HL-60/S4 treated with phorbol 12-myristate 13-acetate at 8.2 ng/mL for 4 days and 3 days (cell line): Measurements from ENCODE around the gene PARP15.

Experiments used
- in situ Hi-C: fragments of 300-500 bp; cut with MboI; formaldehyde crosslinking; loops from 2 replicates; pipeline ENCODE4 v1.15.0; 2022; ENCODE audit warnings: low sequenced_read_pairs

PARP15 gene

GRCh38 chr3:122577409-122578031, at the start of gene PARP15:
Gene PARP15, plus strand, starts transcription at chr3:122577650. Its CDS starts 18 bp downstream, at chr3:122577668.
- in situ Hi-C loops = no loop called here

GRCh38 chr3:122530164-122530563, 47.3 kb upstream of the PARP15 start:
- in situ Hi-C loops = no loop called here

- in situ Hi-C loops = no loop called here
Observed at GRCh38 chr3:122533480-122533879, 44.0 kb upstream of the PARP15 start.

GRCh38 chr3:122533931-122534334, 43.5 kb upstream of the PARP15 start:
- in situ Hi-C loops = no loop called here

DNA sequence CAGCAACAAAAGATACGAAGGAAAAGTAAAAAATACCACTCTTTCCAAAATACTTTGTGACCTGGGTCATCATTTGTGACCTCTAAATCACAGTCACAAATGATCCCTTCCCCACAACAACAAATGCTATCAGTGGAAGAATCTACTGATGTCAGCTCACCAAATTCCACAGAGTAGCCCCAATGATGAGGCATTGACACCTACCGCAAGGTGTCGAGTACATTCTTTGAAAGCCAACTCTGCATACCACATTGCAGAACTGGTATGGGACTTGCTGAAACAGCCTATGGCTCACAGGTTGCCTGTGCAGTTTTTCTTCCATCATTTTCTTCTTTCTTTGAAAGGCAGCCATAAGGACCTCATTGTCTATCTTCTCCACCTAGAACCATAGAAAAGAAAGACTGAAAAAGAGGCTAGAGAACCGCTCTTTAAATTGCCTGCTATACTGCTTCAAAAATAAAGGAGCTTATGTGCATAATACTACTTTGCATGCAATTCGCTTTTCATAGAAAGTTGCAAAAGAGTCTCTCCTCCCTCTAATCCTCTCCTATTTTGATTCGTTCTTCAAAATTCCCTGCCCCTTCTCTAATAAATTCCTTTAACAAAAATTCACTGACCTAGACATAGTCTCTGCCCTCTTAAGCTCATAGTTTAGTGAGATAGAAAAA, 41.4 kb upstream of the PARP15 start:
- in situ Hi-C loops = no loop called here

DNA sequence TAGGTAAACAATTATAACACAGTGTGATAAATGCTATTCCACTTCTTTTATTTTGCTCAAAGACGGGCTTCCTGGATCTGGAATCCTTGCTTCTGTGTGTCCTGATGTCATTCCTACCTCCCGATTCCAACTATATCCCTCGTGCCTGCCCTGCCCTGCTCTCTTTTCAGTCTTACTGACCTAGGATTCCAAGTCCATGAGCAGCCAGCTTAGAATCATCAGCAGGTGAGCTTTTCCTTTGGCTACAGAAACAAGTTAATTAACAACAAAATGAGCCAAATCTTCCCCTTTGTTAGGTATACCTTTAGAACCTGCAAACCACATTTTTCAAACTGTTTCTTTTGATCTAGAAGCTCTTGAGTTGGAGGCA, 40.8 kb upstream of the PARP15 start:
- in situ Hi-C loops = no loop called here

DNA sequence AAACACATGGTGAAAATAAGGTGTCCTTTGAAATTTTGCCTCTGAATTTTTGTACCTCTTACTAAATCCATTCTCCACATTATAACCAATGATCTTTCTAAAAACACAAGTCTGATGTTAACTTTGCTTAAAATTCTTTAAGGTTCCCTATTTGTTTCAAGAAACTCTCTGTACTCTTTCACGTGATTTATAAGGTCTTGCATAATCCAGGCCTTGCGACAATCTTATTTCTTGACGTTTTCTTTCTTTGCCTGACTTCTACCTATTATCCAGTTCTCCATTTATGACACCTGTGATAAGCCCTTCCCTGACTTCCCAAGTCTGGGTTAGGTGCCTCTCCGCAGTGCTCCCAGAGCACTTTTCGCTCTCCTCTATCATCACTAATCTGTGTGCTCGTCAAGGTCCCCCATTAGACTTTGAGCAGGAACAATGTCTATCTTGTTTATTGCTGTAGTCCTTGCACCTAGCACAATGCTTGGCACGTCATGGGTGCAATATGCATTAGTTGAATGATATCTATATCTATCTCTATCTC, 38.4 kb upstream of the PARP15 start:
- in situ Hi-C loops = no loop called here

- in situ Hi-C loops = no loop called here
Observed at GRCh38 chr3:122546151-122546550, 31.3 kb upstream of the PARP15 start.

DNA sequence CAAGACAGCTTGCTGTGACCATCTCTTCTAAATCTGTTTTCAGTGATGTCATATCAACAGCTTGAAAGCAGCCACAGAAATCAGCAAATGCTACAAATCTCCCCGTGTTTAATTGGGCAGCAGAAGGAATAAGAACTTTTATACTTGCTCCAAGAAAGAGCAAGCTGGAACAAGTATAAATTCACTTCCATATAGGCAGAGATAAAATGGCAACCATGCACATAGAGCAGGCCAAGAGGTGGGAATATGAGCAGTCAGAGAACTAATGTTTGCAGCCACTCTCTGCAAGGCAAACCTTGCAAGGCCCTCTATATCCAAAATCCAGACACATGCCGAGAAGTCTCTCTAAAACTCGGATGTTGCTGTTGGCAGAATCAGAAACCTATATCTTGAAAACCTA, 29.4 kb upstream of the PARP15 start:
- in situ Hi-C loops = no loop called here

DNA sequence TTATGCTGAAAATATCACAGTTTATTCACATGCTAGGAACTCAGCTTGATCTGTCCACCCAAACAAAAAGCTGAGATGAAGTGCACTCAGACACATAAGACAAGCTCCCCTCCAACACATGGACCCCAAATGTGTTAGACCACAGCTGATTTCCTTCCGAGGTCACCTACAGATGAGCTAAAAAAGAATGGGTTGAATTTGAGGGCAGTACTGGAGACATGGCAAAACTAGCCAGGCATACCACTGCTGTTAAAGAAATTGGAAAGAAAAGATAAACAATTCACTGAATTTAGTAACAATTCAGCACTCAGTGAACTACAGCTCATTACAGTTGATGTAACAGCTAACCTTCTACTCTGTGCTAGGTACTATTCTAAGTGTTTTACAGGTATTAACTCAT, 28.8 kb upstream of the PARP15 start:
- in situ Hi-C loops = no loop called here

GRCh38 chr3:122553171-122553570, 24.3 kb upstream of the PARP15 start:
- in situ Hi-C loops = no loop called here

DNA sequence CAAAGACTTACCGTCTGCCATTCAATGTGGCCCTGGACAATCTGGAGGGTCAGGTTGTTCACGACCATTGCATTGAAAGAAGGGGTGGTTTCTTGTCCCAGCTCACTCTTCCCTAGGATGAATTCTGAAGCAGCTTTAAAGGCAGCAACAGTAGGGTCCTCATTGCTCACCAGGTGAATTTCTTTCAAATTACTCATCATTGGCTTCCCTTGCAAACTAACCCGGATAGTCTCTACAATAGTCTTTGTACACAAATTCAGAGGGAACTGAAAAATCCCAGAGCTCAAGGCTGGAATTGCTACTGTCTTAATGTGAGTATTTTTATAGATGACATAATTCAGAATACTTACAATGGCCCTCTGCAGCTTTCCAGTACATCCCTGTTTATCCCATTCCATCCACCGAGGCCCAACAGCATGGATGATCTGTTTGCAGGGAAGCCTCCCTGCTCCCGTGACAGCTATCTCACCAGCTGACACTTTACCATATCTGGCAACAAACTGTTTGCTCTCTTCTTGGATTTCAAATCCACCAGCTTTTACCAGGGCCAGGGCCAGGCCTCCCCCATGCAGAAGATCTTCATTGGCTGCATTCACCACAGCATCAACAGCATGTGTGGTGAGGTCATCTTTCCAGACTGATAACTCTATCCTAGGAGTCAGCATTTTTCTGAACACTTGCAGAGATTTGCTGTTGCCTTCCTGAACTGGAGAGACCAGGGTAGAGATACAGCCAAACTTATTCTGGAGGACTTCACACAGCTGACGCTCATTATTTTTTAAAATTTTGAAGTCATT, 22.0 kb upstream of the PARP15 start:
- in situ Hi-C loops = no loop called here

- in situ Hi-C loops = no loop called here
Observed at GRCh38 chr3:122557356-122557755, 20.1 kb upstream of the PARP15 start.

- in situ Hi-C loops = no loop called here
Observed at GRCh38 chr3:122558605-122559004, 18.8 kb upstream of the PARP15 start.

DNA sequence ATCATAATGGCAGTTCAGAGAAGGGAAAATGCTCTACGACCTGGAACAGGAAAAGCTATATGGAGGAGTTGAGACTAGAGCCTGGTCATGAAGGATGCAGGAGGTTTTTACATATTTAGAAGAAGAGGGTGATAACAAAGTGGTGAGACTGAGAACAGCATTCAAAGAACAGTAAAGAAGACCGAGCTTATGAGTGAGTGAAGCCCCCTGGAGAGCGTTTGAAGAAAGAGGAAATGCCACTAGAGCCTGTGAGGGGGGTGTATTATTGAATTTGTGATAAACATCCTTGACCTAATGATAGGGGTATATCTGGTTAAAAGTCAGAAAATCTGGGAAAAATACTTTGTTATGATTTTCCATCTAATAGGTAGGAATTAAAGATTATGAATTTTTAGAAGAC, 17.5 kb upstream of the PARP15 start:
- in situ Hi-C loops = loop anchor here (10.0 kb wide), 1 partner anchor 115 kb away; no protein-coding TSS in a partner anchor

GRCh38 chr3:122560680-122561079, 16.8 kb upstream of the PARP15 start:
- in situ Hi-C loops = loop anchor here (10.0 kb wide), 1 partner anchor 114 kb away; no protein-coding TSS in a partner anchor

DNA sequence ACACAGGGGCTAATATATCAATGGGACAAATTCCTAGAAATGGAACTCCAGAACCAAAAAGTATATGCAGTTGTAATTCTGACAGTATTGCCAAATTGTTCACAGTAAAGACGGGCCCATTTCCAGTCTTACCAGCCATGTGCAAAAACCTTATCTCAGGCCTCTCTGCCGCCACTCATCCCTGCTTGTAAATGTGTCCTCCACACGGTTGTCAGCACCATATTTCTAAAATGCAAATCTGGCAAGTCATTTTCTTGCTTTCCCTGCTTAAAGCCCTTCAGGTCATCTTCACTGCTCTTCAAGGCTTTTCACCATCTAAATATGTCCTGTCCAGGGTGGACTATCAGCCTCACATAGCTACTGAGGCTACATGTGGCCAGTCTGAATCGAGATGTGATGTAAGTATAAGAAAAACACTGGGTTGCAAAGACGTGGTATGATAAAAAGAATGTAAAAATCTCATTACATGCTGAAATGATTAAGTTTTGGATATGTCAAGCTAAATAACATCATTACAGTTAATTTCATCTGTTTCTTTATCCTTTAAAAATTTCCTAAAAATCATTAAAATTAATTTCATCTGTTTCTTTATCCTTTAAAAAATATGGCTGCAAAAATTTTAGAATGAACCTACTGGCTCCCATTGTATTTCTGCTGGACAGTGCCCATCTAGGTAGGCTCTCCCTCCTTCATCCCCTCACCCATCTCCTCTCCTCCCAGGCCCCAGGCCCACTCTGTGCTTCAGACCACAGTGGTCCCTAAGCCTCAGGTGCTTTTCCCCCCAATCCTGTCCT, 14.3 kb upstream of the PARP15 start:
- in situ Hi-C loops = loop anchor here (10.0 kb wide), 1 partner anchor 112 kb away; no protein-coding TSS in a partner anchor

- in situ Hi-C loops = loop anchor here (10.0 kb wide), 1 partner anchor 111 kb away; no protein-coding TSS in a partner anchor
Observed at GRCh38 chr3:122563717-122564025, 13.8 kb upstream of the PARP15 start.

DNA sequence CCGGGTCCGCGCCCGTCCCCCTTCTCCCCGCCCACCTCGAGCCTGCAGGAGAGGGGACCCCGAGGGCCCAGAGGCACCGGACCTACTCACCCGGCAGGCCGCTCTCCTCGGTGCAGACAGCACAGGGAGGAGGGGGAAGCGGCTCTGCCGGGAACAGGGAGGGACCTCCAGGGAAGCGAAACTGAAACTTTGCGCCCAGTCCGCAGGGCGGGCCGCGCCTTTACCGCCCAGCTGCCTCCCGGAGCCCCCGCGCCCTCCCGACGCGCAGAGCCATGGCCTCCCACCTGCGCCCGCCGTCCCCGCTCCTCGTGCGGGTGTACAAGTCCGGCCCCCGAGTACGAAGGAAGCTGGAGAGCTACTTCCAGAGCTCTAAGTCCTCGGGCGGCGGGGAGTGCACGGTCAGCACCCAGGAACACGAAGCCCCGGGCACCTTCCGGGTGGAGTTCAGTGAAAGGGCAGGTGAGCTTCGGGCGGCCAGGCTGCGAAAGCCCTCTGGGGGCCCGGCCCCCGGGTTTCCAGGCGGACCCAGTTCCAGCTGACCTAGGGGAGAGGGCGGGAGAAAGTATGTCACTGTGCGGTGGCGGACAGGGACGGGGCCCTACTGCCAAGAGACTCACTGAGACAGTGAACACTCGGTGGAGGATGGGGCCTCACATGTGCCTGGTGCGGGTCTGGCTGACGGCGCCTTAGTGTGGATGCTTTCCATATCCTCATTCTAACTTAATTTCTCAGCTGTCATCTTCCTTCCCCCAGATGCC, 13.1 kb upstream of the PARP15 start, which contains the start of the genes DTX3L and PARP9:
Gene DTX3L, plus strand, starts transcription at position 184 of the 758 bp plus-strand sequence. Its CDS starts 89 bp downstream, at position 273.
Gene PARP9, minus strand, starts transcription at position 146 of the 758 bp plus-strand sequence. CDS start 4,680 bp downstream, outside the sequence.
- in situ Hi-C loops = loop anchor here (10.0 kb wide), 1 partner anchor 110 kb away; no protein-coding TSS in a partner anchor

GRCh38 chr3:122568131-122568530, 9.3 kb upstream of the PARP15 start:
- in situ Hi-C loops = loop anchor here (10.0 kb wide), 1 partner anchor 107 kb away; no protein-coding TSS in a partner anchor
